ENCODE data around the gene CFAP92.

The CFAP92 gene

GRCh38 chr3:128945878-128946175 is 48.0 kb downstream of the CFAP92 start:
- TF ChIP-seq FOXP2 (optimal IDR thresholded peaks at IDR 0.05; ENCODE audit: borderline replicate concordance, extremely low read depth, extremely low read length, insufficient read depth): no peak
- no peak for TF ChIP-seq TAF1 (IDR thresholded peaks at IDR 0.05; ENCODE audit: borderline replicate concordance, insufficient read depth, low read length)
- TF ChIP-seq POLR2AphosphoS5 (IDR thresholded peaks at IDR 0.05; ENCODE audit: low read depth, low read length): no peak
- no peak for TF ChIP-seq SIN3A (IDR thresholded peaks at IDR 0.05; ENCODE audit: borderline replicate concordance, insufficient read depth, low read length)
- TF ChIP-seq REST (IDR thresholded peaks at IDR 0.05; ENCODE audit: insufficient read depth in 1 of 2, low read depth in 2 of 2, low read length in 2 of 2): no peak

- TF ChIP-seq REST (IDR thresholded peaks at IDR 0.05; ENCODE audit: insufficient read depth in 1 of 2, low read depth in 2 of 2, low read length in 2 of 2) (no peak), TAF1 (IDR thresholded peaks at IDR 0.05; ENCODE audit: borderline replicate concordance, insufficient read depth, low read length) (no peak), POLR2AphosphoS5 (IDR thresholded peaks at IDR 0.05; ENCODE audit: low read depth, low read length) (no peak), FOXP2 (optimal IDR thresholded peaks at IDR 0.05; ENCODE audit: borderline replicate concordance, extremely low read depth, extremely low read length, insufficient read depth) (no peak), SIN3A (IDR thresholded peaks at IDR 0.05; ENCODE audit: borderline replicate concordance, insufficient read depth, low read length) (no peak)
These were observed 48.6 kb downstream of the CFAP92 start for GRCh38 chr3:128945041-128945877.

GRCh38 chr3:128942161-128942952 is 51.5 kb downstream of the CFAP92 start:
- no peak for TF ChIP-seq TAF1 (IDR thresholded peaks at IDR 0.05; ENCODE audit: borderline replicate concordance, insufficient read depth, low read length)
- no peak for TF ChIP-seq SIN3A (IDR thresholded peaks at IDR 0.05; ENCODE audit: borderline replicate concordance, insufficient read depth, low read length)
- TF ChIP-seq FOXP2 (optimal IDR thresholded peaks at IDR 0.05; ENCODE audit: borderline replicate concordance, extremely low read depth, extremely low read length, insufficient read depth): no peak
- no peak for TF ChIP-seq REST (IDR thresholded peaks at IDR 0.05; ENCODE audit: insufficient read depth in 1 of 2, low read depth in 2 of 2, low read length in 2 of 2)
- TF ChIP-seq POLR2AphosphoS5 (IDR thresholded peaks at IDR 0.05; ENCODE audit: low read depth, low read length): no peak

GRCh38 chr3:128940252-128940651 is 53.6 kb downstream of the CFAP92 start:
- TF ChIP-seq TAF1 (IDR thresholded peaks at IDR 0.05; ENCODE audit: borderline replicate concordance, insufficient read depth, low read length) (no peak), REST (IDR thresholded peaks at IDR 0.05; ENCODE audit: insufficient read depth in 1 of 2, low read depth in 2 of 2, low read length in 2 of 2) (no peak), POLR2AphosphoS5 (IDR thresholded peaks at IDR 0.05; ENCODE audit: low read depth, low read length) (no peak), FOXP2 (optimal IDR thresholded peaks at IDR 0.05; ENCODE audit: borderline replicate concordance, extremely low read depth, extremely low read length, insufficient read depth) (no peak), SIN3A (IDR thresholded peaks at IDR 0.05; ENCODE audit: borderline replicate concordance, insufficient read depth, low read length) (no peak)

All from PFSK-1 (cell line).